Vagina (tissue), 2 donors: Measurements from ENCODE around the gene WDR45B.

ENCODE experiments used
- CTCF ChIP-seq, 3 experiments: fragments of 450-650 bp in 2 of 3; fragments of 200-600 bp in 1 of 3; sonication (generic) in 1 of 3; IDR thresholded peaks; one replicate each; pipeline ENCODE4 v1.5.1; 2017 to 2019; ENCODE audit warnings: antibody characterized with exemption in 3 of 3, mild to moderate bottlenecking in 2 of 3, moderate library complexity in 2 of 3
- POLR2A ChIP-seq, 2 donors: fragments of 450-650 bp; IDR thresholded peaks; one replicate each; pipeline ENCODE4 v1.6.1; 2017; ENCODE audit warnings: antibody characterized with exemption in 2 of 2, mild to moderate bottlenecking in 2 of 2, moderate library complexity in 2 of 2
- POLR2AphosphoS5 ChIP-seq, 2 donors: sonication (generic); formaldehyde crosslinking; IDR thresholded peaks; one replicate each; pipeline ENCODE4 v1.9.0; 2017; ENCODE audit warnings: antibody characterized with exemption in 2 of 2, mild to moderate bottlenecking in 2 of 2, low read depth in 1 of 2; ENCODE audit not compliant: insufficient read depth in 1 of 2

- TF ChIP-seq CTCF (IDR thresholded peaks at IDR 0.05), result no peak
- no peak for TF ChIP-seq POLR2A (IDR thresholded peaks at IDR 0.05)
- TF ChIP-seq POLR2AphosphoS5 (IDR thresholded peaks at IDR 0.05; ENCODE audit: insufficient read depth in 1 of 2, low read depth in 1 of 2), result no peak
Observed at GRCh38 chr17:82568997-82569393, 79.2 kb downstream of the WDR45B start.
